WERI-Rb-1 (cell line): ENCODE measurements around the gene AGO1.

ENCODE experiments used
- DNase-seq: peaks from one replicate; pipeline ENCODE4 v3.0.0-alpha.2; 2020
- H3K27ac ChIP-seq: fragments of 250-450 bp; sonication (Bioruptor Pico); 2 replicates; pipeline ENCODE4 v1.5.1; 2020; ENCODE audit warnings: mild to moderate bottlenecking, moderate library complexity
- H3K27me3 ChIP-seq: fragments of 250-450 bp; sonication (Bioruptor Pico); 2 replicates; pipeline ENCODE4 v1.5.1; 2021; ENCODE audit warnings: mild to moderate bottlenecking, low read depth, moderate library complexity; ENCODE audit not compliant: insufficient read depth, severe bottlenecking
- H3K36me3 ChIP-seq: fragments of 250-450 bp; sonication (Bioruptor Pico); 2 replicates; pipeline ENCODE4 v1.5.1; 2020; ENCODE audit warnings: mild to moderate bottlenecking, moderate library complexity
- H3K4me3 ChIP-seq: 2 replicates; pipeline ENCODE4 v1.5.1; 2011; ENCODE audit warnings: low read depth, mild to moderate bottlenecking, control low read depth, low read length
- H3K9me3 ChIP-seq: fragments of 250-450 bp; sonication (Bioruptor Pico); 2 replicates; pipeline ENCODE4 v1.5.1; 2021; ENCODE audit warnings: mild to moderate bottlenecking, moderate library complexity; ENCODE audit not compliant: severe bottlenecking
- TF ChIP-seq, protein P1 (sequence below): IDR thresholded peaks from 2 replicates; pipeline ENCODE4 v1.5.1; 2011; ENCODE audit warnings: low read depth, mild to moderate bottlenecking, control low read depth, inconsistent platforms, low read length

The AGO1 gene

DNA sequence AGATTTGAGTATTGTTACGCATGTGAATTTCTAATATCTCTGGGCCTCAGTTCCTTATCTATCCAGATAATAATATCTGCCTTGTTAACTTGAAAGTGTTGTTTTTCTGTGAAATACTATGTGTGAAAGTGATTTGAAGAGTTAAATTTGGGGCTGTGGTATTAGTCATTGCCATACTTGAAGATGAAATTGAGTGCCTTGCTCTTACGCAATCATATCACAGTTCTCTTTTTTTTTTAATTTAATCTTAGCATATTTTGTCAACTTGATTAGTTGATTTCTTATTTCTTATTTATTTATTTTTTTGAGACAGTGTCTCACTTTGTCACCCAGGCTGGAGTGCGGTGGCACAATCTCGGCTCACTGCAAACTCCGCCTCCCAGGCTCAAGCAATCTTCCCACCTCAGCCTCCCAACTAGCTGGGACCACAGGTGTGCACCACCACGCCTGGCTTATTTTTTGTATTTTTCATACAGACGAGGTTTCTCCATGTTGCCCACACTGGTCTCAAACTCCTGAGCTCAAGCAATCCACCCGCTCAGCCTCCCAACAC lies 44.2 kb upstream of the AGO1 start:
- H3K9me3 ChIP-seq = no peaks in the 10 kb centered on the region
- H3K27ac ChIP-seq = no peak overlapping the region
- no peak for DNase-seq
- H3K27me3 ChIP-seq = no peaks in the 10 kb centered on the region
- H3K36me3 ChIP-seq = peaks cover 71% of the 10 kb centered on the region
- H3K4me3 ChIP-seq = no peak overlapping the region
- TF ChIP-seq, protein P1, sequence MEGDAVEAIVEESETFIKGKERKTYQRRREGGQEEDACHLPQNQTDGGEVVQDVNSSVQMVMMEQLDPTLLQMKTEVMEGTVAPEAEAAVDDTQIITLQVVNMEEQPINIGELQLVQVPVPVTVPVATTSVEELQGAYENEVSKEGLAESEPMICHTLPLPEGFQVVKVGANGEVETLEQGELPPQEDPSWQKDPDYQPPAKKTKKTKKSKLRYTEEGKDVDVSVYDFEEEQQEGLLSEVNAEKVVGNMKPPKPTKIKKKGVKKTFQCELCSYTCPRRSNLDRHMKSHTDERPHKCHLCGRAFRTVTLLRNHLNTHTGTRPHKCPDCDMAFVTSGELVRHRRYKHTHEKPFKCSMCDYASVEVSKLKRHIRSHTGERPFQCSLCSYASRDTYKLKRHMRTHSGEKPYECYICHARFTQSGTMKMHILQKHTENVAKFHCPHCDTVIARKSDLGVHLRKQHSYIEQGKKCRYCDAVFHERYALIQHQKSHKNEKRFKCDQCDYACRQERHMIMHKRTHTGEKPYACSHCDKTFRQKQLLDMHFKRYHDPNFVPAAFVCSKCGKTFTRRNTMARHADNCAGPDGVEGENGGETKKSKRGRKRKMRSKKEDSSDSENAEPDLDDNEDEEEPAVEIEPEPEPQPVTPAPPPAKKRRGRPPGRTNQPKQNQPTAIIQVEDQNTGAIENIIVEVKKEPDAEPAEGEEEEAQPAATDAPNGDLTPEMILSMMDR = no peak

DNA sequence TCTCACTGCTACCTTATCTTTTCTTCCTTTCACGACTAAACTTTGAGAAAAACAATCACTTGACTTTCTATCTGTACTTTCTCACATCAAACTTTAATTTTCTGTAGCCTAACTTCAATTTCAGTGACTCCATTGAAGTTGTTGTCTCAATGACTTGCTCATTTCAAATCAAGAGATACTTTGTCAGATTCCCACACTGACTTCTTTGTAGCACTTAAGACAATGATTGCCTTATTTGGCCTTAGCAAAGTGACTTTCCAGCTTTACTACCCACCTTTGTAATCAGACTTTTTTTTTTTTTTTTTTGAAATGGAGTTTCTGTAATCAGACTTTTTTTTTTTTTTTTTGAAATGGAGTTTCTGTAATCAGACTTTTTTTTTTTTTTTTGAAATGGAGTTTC lies 38.2 kb upstream of the AGO1 start:
- H3K4me3 ChIP-seq = no peak overlapping the region
- no peaks in the 10 kb centered on the region for H3K9me3 ChIP-seq
- no peak for DNase-seq
- H3K27me3 ChIP-seq = no peaks in the 10 kb centered on the region
- TF ChIP-seq, protein P1 = no peak
- H3K36me3 ChIP-seq = peaks cover 35% of the 10 kb centered on the region
- no peak overlapping the region for H3K27ac ChIP-seq

DNA sequence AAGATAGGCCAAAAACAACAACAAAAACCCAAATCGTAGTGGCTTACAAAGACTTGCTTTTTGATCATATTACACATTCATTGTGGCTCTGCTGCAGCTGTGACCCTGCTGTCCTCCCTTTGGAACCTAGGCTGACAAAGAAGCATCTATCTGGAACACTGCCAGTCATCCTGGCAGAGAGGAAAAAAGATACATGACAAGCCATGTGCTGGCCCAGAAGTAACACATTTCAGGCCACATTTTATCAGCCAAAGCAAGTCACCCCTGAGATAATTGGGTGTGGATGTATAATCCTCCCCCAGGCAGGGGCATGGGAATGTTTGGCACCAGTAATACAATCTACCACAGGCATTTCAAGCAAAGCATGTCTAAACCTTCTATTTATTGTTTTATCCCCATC lies 37.2 kb upstream of the AGO1 start:
- H3K9me3 ChIP-seq = no peaks in the 10 kb centered on the region
- H3K36me3 ChIP-seq = peaks cover 40% of the 10 kb centered on the region
- H3K27me3 ChIP-seq = no peaks in the 10 kb centered on the region
- TF ChIP-seq, protein P1 = no peak
- DNase-seq = no peak
- no peak overlapping the region for H3K27ac ChIP-seq
- no peak overlapping the region for H3K4me3 ChIP-seq

DNA sequence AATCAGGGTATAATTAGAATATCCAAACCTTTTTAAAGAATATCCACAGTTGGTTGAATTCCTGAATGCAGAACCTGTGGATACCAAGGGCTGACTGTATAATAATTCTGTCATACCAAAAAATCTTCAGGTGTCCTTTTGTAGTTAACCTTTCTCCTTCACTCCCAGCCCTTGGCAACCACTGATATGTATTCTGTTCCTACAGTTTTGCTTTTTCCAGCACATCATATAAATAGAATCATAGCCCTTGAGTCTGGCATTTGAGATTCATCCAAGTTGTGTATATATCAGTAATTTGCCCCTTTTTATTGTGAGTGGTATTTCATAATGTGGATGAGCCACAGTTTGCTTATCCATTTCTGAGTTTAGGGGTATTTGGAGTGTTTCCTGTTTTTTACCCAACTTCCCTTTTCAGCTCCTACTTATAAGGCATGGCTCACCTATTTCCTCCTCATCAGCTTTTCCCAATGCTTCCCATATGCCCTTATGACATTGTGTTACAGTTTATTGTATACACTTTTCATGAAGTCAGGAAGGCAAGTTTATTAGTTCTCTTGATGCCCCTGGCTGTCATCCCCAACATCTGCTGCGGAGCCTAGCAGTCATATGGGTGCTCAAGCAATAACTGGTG lies 35.0 kb upstream of the AGO1 start:
- TF ChIP-seq, protein P1 = no peak
- Histone ChIP-seq H3K9me3 (no peaks in the 10 kb centered on the region), H3K27me3 (no peaks in the 10 kb centered on the region), H3K36me3 (peaks cover 39% of the 10 kb centered on the region), H3K27ac (no peak overlapping the region), H3K4me3 (no peak overlapping the region)
- DNase-seq = no peak

DNA sequence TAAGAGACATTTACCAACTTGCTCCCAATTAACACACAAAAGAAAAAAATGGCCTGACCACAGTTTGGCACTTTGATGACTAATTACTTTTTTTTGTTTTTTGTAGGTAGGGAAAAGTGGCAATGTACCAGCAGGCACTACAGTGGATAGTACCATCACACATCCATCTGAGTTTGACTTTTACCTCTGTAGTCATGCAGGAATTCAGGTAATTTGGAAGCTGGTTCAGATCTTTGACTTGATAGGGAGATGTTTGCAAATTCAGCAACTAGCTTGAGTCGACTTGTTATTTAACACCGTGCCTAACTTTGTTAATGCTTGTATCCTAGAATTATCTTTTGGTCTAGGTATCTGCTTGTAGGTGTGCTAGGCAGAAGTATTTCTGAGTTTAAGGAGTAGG lies 33.0 kb upstream of the AGO1 start:
- TF ChIP-seq, protein P1 = no peak
- H3K9me3 ChIP-seq = no peaks in the 10 kb centered on the region
- H3K27me3 ChIP-seq = no peaks in the 10 kb centered on the region
- H3K27ac ChIP-seq = no peak overlapping the region
- H3K36me3 ChIP-seq = peaks cover 49% of the 10 kb centered on the region
- no peak overlapping the region for H3K4me3 ChIP-seq
- DNase-seq = no peak

DNA sequence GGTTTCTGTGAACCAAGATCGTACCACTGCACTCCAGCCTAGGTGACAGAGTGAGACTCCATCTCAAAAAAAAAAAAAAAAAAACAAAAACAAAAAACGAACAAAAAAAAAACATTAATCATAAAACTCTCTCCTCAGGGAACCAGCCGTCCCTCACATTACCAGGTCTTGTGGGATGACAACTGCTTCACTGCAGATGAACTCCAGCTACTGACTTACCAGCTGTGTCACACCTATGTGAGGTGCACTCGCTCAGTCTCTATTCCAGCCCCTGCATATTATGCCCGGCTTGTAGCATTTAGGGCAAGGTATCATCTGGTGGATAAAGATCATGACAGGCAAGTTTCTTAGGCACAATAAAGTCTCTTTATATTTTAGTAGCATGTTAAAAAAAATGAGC lies 32.3 kb upstream of the AGO1 start:
- peaks cover 47% of the 10 kb centered on the region for H3K36me3 ChIP-seq
- no peaks in the 10 kb centered on the region for H3K27me3 ChIP-seq
- DNase-seq = no peak
- H3K9me3 ChIP-seq = no peaks in the 10 kb centered on the region
- TF ChIP-seq, protein P1 = no peak
- no peak overlapping the region for H3K4me3 ChIP-seq
- no peak overlapping the region for H3K27ac ChIP-seq
